Kidney epithelial cell (primary cell): ENCODE measurements around the gene IRF6. TPM values are rescaled to one million over a fixed set of nuclear protein-coding genes. Genes with fewer than 3 reads are reported as not detected.

Experiments
- DNase-seq: peaks from one replicate; pipeline ENCODE4 v3.0.0-alpha.2; 2010; ENCODE audit warnings: low read depth
- H3K27me3 ChIP-seq: 2 replicates; pipeline ENCODE4 v1.6.0; 2011; ENCODE audit warnings: low read length; ENCODE audit not compliant: control insufficient read depth, insufficient read depth
- H3K36me3 ChIP-seq: 2 replicates; pipeline ENCODE4 v1.5.1; 2011; ENCODE audit warnings: low read length; ENCODE audit not compliant: control insufficient read depth, insufficient read depth
- H3K4me3 ChIP-seq: 2 replicates; pipeline ENCODE4 v1.5.1; 2011; ENCODE audit warnings: low read depth, mild to moderate bottlenecking, control low read depth, low read length
- CTCF ChIP-seq: IDR thresholded peaks from 2 replicates; pipeline ENCODE4 v1.5.1; 2011; ENCODE audit warnings: mild to moderate bottlenecking, moderate library complexity, low read length, control low read depth, inconsistent platforms; ENCODE audit not compliant: insufficient read depth, poor library complexity, severe bottlenecking
- total RNA-seq: library from RNA; depleted of rRNA; stranded (reverse); fragments of >200 nt; gene quantifications from 2 replicates; pipeline ENCODE4 v1.2.3, GENCODE V29; 2015

IRF6 gene
- total RNA-seq, 1 donor from 2014 or later = 90.1 TPM

- Histone ChIP-seq H3K27me3 (peaks cover 5% of the 10 kb centered on the region), H3K36me3 (no peaks in the 10 kb centered on the region), H3K4me3 (no peak overlapping the region)
- no peak for DNase-seq
- TF ChIP-seq CTCF = no peak
Observed at GRCh38 chr1:209761011-209761635, 44.8 kb downstream of the IRF6 start.

GRCh38 chr1:209759829-209760359, 46.0 kb downstream of the IRF6 start:
- H3K27me3 ChIP-seq = peaks cover 5% of the 10 kb centered on the region
- no peaks in the 10 kb centered on the region for H3K36me3 ChIP-seq
- H3K4me3 ChIP-seq = no peak overlapping the region
- TF ChIP-seq CTCF = no peak
- DNase-seq = no peak

- peaks cover 5% of the 10 kb centered on the region for H3K27me3 ChIP-seq
- TF ChIP-seq CTCF = no peak
- no peaks in the 10 kb centered on the region for H3K36me3 ChIP-seq
- H3K4me3 ChIP-seq = no peak overlapping the region
- no peak for DNase-seq
Observed at GRCh38 chr1:209758400-209758799, 47.5 kb downstream of the IRF6 start.

GRCh38 chr1:209756615-209757445, 49.1 kb downstream of the IRF6 start:
- H3K27me3 ChIP-seq = peaks cover 5% of the 10 kb centered on the region
- TF ChIP-seq CTCF = no peak
- no peak for DNase-seq

GRCh38 chr1:209755926-209756614, 49.9 kb downstream of the IRF6 start, which contains the start of gene TRAF3IP3:
TRAF3IP3 (plus strand) TSS chr1:209756053; CDS start chr1:209760040, 3,987 bp downstream.
- TF ChIP-seq CTCF = no peak

More at GRCh38 chr1:209756615-209757445, 49.1 kb downstream of the IRF6 start:
- H3K36me3 ChIP-seq = no peaks in the 10 kb centered on the region
- no peak overlapping the region for H3K4me3 ChIP-seq

More at GRCh38 chr1:209755926-209756614, 49.9 kb downstream of the IRF6 start, which contains the start of gene TRAF3IP3:
- DNase-seq = no peak
- H3K4me3 ChIP-seq = no peak within 1 kb of the TSS
- H3K27me3 ChIP-seq = peaks cover 5% of the 10 kb centered on the region
- H3K36me3 ChIP-seq = no peaks in the 10 kb centered on the region
